Medulla oblongata (tissue), 1 donor: ENCODE results near the gene MAP4K1.
"Not testable (repeated sequence)": the region's sequence is repeated elsewhere in the genome, so short reads cannot be mapped to it uniquely, and the experiment has no call there.

ENCODE experiments used
- DNase-seq: peaks from one replicate; pipeline ENCODE4 v3.0.0-alpha.2; 2015; ENCODE audit errors: extremely low spot score

The MAP4K1 gene

GRCh38 chr19:38650911-38651584, 33.3 kb upstream of the MAP4K1 start:
- no peak for DNase-seq

DNA sequence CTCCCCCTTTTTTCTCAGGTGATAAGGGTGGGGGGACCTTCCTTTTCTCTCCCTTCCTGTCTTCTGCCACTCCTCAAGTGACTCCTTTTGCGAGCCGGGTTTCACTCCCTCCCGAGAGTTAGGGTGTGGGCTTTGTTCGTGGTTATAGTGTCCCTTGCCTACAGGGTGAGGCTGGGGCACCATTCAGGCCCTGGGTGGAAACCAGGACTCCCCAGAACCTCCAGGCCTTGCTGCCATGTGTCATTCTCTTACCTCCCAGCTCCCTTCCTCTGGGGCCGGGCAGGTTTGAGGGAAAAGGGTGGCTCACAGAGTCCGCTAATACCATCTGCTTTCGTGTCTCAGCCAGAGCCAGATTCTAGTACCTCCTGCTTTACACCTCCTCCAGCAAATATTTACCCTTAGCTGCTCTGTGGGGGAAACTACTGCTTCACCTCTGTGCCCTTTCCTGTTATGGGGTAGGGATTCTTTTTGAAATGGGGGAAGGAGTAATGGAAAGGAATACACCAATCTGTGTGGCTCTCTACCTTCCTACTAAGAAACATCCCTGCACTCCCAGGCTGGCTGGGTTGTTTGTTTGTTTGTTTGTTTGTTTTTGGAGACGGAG, 32.5 kb upstream of the MAP4K1 start:
- no peak for DNase-seq

DNA sequence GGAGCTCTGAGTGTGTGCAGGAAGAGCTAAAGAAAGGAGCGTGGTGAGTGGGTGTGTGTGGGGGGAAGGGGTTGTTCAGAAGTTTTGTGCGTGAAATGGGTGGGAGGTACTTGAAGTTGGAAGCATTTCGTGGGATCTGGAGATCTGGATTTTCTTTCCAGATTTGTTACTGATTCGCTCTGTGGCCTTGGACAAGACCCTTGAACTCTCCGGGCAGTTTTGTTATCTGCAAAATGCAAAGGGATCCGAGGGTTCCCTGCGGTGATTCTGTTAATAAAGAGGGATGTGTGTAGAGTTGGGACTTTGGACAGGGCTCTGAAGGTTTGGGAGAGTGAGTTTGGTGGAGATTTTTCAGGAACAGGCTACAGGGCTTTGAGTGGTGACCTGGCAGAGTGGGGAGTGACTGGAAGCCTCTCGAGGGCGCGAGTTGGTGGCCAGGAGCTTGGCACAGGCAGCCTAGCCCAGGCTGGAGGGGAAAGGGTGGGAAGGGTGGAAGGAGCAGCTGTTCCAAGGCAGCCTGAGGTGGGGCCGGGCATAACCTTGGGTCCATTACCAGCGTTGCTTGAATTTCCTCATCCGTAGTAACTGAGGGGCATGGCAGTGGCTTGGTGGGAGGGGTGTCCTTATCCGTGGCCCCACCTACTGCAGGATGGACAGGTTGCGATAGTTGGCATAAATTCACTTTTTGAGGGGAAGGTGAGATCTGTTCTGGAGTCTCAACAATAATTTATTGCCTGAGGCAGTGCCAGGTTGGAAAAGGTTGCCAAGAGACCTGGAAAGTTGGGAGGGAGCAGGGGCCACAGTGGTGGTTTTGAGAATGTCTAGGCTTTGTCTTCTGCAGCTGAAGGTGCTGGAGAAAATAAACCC, 31.8 kb upstream of the MAP4K1 start:
- no peak for DNase-seq

GRCh38 chr19:38648769-38649304, 31.1 kb upstream of the MAP4K1 start:
- DNase-seq: no peak

- DNase-seq: no peak
Measured at GRCh38 chr19:38647966-38648768, 30.4 kb upstream of the MAP4K1 start.

DNA sequence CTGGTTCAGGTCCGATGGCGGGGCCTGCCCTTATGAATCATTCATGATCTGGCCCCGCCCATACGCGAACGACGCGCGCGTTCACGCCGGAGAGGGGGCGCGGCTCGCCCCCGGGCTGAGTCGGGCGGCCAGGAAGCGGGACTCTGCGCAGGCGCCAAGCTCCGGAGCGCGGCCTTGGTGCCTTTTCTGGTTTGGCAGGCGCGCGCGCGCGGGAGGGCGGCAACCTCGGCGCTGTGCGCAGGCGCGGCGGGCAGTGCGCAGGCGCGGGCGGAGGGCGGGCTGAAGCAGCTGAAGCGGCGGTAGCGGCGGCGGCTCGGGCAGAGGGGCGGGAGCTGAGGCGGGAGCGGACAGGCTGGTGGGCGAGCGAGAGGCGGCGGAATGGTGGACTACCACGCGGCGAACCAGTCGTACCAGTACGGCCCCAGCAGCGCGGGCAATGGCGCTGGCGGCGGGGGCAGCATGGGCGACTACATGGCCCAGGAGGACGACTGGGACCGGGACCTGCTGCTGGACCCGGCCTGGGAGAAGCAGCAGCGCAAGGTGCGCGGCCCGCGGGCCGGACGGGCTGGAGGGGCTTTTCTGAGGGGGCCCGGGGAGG, 29.7 kb upstream of the MAP4K1 start, which contains the start of gene ACTN4:
TSS of gene ACTN4 (plus strand) at position 282 of the 598 bp plus-strand sequence. CDS start at position 379, 97 bp downstream.
- DNase-seq: peak; percentile 98

DNA sequence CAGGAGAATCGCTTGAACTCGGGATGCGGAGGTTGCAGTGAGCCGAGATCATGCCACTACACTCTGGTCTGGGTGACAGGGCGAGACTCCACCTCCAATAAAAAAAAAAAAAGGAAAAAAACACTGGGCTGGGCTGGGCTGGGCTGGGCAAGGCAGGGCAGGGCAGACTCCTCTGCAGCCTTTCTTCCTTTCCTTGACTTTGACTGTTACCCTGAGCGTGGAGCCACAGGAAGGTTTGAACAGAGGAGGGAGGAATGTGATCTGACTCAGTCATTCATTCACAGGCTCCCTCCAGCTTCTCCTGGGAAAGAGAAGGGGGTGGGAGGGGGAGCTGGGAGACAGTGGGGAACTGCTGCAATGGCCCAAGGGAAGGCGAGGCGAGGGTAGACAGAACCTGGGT, 27.0 kb upstream of the MAP4K1 start:
- DNase-seq: no peak

DNA sequence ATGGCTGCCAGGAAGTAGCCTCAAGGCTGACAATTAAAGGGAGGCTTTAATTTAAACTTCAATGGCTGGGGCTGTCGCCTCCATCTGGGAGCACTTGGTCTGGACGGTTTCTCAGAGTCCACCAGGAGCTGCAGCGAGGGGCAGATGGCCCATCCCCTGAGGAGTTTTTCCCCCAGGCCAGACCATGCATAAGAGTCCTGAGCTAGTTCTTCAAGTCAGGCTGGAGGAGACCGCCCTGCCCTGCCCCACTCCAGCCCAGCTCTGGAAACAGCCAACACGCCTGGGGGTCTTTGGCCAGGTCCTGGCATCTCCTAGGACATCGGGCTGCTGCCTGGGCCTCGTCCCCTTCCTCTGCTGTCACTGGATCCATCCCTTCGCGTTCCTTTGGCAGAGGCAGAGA, 24.4 kb upstream of the MAP4K1 start:
- no peak for DNase-seq

GRCh38 chr19:38640368-38640767, 22.6 kb upstream of the MAP4K1 start:
- no peak for DNase-seq

- DNase-seq: no peak
Measured at GRCh38 chr19:38639679-38640078, 21.9 kb upstream of the MAP4K1 start.

- DNase-seq: no peak
Measured at GRCh38 chr19:38638461-38638860, 20.7 kb upstream of the MAP4K1 start.

DNA sequence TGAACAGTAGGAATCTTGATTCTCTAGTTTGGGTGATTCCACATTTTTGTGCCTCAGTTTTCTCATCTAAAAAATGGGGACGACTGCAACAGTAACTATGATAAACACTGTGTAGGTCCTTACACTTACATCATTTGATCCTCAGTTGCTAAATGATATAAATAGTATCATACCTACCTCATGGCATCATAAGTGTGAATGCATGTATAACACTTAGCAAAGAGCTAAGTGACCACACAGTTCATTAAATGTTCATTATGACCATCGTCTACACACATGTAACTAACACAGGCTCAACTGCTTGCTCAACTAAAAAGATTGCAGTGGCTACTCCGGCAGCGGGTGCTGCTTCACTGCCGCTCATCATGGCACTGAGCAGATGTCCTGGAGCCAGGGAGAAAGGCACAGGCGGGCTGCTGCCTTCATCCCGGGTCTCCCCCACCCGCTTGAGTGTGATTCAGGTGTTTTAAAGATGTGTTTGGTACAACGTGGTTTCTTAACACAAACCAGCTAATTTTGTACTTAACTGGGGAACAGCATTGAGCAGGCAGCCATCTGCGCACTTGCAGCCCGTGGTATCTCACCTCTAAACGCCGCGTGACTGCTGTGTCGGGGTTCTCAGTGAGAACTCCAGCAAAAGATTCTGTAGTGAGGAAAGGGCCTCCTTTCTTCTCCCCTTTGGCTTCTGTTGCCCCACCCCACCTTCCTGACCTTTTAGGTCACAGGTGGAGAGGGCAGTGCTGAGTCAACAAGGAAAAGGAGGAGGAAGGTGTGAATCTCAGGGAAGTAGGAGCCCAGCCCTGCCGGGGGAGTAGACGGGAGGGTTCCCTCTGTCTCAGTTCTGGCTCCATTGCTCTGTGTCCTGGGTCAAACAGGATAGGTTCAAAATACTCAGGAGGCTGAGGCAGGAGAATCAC, 18.0 kb upstream of the MAP4K1 start:
- DNase-seq: no peak

GRCh38 chr19:38634757-38635482, 17.2 kb upstream of the MAP4K1 start:
- DNase-seq: peak; percentile 79

- DNase-seq: no peak
Measured at GRCh38 chr19:38632476-38633213, 14.9 kb upstream of the MAP4K1 start.

DNA sequence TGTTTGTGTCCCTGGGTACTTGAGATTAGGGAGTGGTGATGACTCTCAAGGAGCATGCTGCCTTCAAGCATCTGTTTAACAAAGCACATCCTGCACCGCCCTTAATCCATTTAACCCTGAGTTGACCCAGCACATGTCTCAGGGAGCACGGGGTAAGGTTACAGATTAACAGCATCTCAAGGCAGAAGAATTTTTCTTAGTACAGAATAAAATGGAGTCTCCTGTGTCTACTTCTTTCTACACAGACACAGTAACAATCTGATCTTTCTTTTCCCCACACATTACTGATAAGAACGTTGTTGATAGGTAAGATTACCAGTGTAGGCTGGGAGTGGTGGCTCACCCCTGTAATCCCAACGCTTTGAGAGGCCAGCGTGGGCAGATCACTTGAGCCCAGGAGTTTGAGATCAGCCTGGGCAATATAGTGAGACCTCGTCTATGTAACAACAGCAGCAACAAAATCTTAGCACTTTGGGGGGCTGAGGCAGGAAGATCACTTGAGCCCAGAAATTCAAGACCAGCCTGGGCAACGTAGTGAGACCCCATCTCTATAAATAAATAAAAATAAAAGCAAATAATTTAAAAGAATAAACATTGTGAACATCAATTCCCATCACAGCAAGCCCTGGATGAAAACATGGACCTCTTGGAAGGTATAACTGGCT, 14.2 kb upstream of the MAP4K1 start:
- DNase-seq: not testable (repeated sequence)

GRCh38 chr19:38631301-38631700, 13.5 kb upstream of the MAP4K1 start:
- not testable (repeated sequence) for DNase-seq

- DNase-seq: no peak
Measured at GRCh38 chr19:38629568-38629967, 11.8 kb upstream of the MAP4K1 start.

DNA sequence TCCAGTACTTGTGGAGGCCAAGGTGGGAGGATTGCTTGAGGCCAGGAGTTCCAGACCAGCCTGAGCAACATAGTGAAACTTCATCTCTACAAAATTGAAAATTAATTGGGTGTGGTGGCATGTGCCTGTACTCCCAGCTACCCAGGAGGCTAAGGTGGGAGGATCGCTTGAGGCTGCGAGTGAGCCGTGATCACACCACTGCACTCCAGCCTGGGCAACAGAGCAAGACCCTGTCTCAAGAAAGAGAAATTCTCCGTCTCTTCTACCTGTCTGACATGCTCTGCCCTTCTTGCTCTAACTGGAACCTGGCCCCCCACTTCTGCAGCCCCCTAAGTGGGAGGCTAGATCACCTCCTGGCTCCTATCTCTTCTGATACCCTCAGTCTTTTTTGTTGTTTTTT, 8.6 kb upstream of the MAP4K1 start:
- DNase-seq: no peak
